Transverse colon (tissue), 4 donors: Measurements from ENCODE around the gene AKAP9.

Experiments used
- EP300 ChIP-seq: sonication (generic); formaldehyde crosslinking; IDR thresholded peaks from one replicate; pipeline ENCODE4 v1.6.1; 2017; ENCODE audit warnings: antibody characterized with exemption, low read depth
- POLR2A ChIP-seq: fragments of 450-650 bp; IDR thresholded peaks from one replicate; pipeline ENCODE4 v1.6.1; 2016; ENCODE audit warnings: antibody characterized with exemption, mild to moderate bottlenecking, moderate library complexity
- POLR2AphosphoS5 ChIP-seq, 3 donors: sonication (generic); formaldehyde crosslinking; IDR thresholded peaks; one replicate each; pipeline ENCODE4 v1.6.1; 2016; ENCODE audit warnings: antibody characterized with exemption in 3 of 3
- TF ChIP-seq, protein P1 (sequence below), 5 experiments: fragments of 200-600 bp in 3 of 5; fragments of 450-650 bp in 2 of 5; sonication (generic) in 3 of 5; IDR thresholded peaks; 1 replicate in 2 of 5; 2 replicates in 3 of 5; pipeline ENCODE4 v1.5.1; 2016 to 2017; ENCODE audit warnings: antibody characterized with exemption in 5 of 5, inconsistent platforms in 3 of 5, mild to moderate bottlenecking in 2 of 5, moderate library complexity in 1 of 5

GRCh38 chr7:91974066-91974465, 33.4 kb downstream of the AKAP9 start:
- TF ChIP-seq POLR2A (no peak), POLR2AphosphoS5 (IDR thresholded peaks at IDR 0.05) (no peak), EP300 (no peak)
- TF ChIP-seq, protein P1, sequence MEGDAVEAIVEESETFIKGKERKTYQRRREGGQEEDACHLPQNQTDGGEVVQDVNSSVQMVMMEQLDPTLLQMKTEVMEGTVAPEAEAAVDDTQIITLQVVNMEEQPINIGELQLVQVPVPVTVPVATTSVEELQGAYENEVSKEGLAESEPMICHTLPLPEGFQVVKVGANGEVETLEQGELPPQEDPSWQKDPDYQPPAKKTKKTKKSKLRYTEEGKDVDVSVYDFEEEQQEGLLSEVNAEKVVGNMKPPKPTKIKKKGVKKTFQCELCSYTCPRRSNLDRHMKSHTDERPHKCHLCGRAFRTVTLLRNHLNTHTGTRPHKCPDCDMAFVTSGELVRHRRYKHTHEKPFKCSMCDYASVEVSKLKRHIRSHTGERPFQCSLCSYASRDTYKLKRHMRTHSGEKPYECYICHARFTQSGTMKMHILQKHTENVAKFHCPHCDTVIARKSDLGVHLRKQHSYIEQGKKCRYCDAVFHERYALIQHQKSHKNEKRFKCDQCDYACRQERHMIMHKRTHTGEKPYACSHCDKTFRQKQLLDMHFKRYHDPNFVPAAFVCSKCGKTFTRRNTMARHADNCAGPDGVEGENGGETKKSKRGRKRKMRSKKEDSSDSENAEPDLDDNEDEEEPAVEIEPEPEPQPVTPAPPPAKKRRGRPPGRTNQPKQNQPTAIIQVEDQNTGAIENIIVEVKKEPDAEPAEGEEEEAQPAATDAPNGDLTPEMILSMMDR (IDR thresholded peaks at IDR 0.05): no peak
